HG03108 (cell line): Measurements from ENCODE around the gene NPTXR.

Experiments
- ATAC-seq: cut with Tn5 transposase; IDR thresholded peaks from one replicate; pipeline ENCODE4 v1.9.1; 2021; ENCODE audit warnings: moderate library complexity; ENCODE audit not compliant: unreplicated experiment

NPTXR gene

DNA sequence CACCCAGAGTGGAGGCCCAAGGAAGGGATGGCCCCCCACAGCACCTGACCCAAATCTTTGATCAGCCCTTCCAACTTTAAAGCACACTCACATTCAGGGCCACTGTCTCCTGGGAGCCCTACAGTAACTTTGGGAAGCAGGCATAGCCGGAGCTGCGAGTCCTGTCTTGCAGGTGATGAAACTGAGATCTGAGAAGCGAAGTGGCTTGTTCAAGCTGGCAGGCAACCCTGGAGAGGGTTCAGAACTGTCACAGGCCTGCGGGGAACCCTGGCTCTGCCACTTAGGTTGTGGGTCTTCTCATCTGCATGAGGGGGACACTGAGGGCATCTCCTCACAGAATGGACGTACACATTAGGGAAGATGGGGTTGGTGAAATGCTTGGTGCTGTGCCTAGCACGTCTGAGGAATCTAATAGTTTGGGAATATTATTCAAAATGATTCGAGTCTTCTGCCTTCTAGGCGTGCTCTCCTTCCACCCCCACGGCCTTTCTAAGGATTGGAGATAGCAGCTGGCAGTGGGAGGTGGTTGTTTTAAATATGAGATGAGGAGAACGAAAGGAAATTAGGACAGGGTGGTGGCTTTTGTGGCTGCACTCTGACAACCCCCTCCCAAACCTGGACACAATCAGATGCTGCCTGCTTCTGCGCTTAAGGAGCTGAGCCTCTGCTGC is 69.2 kb downstream of the NPTXR start:
- ATAC-seq, result no peak

GRCh38 chr22:38773363-38773946 is 70.4 kb downstream of the NPTXR start:
- ATAC-seq, result no peak

DNA sequence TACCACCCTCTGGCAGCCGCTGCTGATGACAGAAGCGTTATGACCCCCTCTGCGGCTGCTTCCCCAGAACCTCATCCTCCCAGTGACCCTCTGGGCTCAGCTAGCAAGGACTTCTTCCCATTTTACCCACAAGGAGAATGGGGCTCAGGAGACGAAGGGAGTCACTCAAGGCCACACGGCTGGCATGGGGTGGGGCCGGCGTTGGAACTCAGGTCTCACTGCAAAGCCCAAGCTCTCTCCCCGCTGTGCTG is 71.3 kb downstream of the NPTXR start:
- no peak for ATAC-seq

- no peak for ATAC-seq
Measured at GRCh38 chr22:38770257-38770949, 73.4 kb downstream of the NPTXR start.
